ENCODE results near the gene SLC22A31.
A peak's percentile ranks its signal among the peaks of the same experiment; 100 is the strongest.
"Not testable (repeated sequence)": the region's sequence is repeated elsewhere in the genome, so short reads cannot be mapped to it uniquely, and the experiment has no call there.

Gene SLC22A31

GRCh38 chr16:89195521-89196171 is 4.7 kb downstream of the SLC22A31 start:
- Histone ChIP-seq H3K23ac (ENCODE audit: low read length) (no peak overlapping the region), H3K27ac (ENCODE audit: low read depth, low read length) (no peak overlapping the region), H2BK5ac (ENCODE audit: low read length) (no peak overlapping the region), H2BK120ac (ENCODE audit: low read depth, low read length) (no peak overlapping the region), H2BK15ac (replicated peaks; ENCODE audit: low read depth) (no peak overlapping the region), H3K4me1 (ENCODE audit: control insufficient read depth, low read depth, low read length) (no peaks in the 10 kb centered on the region), H3K9ac (ENCODE audit: low read length) (no peak overlapping the region), H2AK5ac (ENCODE audit: low read length) (no peak overlapping the region), H4K8ac (ENCODE audit: low read depth, low read length) (no peak overlapping the region), H3K4me3 (ENCODE audit: low read length) (no peak overlapping the region), H3K36me3 (ENCODE audit: control insufficient read depth, insufficient read depth, low read length) (no peaks in the 10 kb centered on the region), H3K27me3 (ENCODE audit: insufficient read depth, low read length, poor library complexity) (peaks cover under 1% of the 10 kb centered on the region), H3K18ac (ENCODE audit: low read length) (no peak overlapping the region), H3K56ac (ENCODE audit: low read length) (no peak overlapping the region), H3K4me2 (ENCODE audit: low read length) (no peak overlapping the region), H4K5ac (ENCODE audit: low read length) (no peak overlapping the region), H3K79me1 (ENCODE audit: low read length) (no peaks in the 10 kb centered on the region), H3K79me2 (ENCODE audit: control insufficient read depth, insufficient read depth, low read length) (no peaks in the 10 kb centered on the region), H3K4ac (ENCODE audit: low read depth, low read length) (no peak overlapping the region)
- no peak for DNase-seq
- WGBS (ENCODE audit: extremely low coverage, insufficient coverage, low lambda C conversion rate): no CpG with 5 or more reads among the region's 21 CpGs

GRCh38 chr16:89194340-89195311 is 5.7 kb downstream of the SLC22A31 start:
- Histone ChIP-seq H3K56ac (ENCODE audit: low read length) (no peak overlapping the region), H3K4me1 (ENCODE audit: control insufficient read depth, low read depth, low read length) (no peaks in the 10 kb centered on the region), H3K23ac (ENCODE audit: low read length) (no peak overlapping the region), H4K8ac (ENCODE audit: low read depth, low read length) (no peak overlapping the region), H3K18ac (ENCODE audit: low read length) (no peak overlapping the region), H3K27ac (ENCODE audit: low read depth, low read length) (no peak overlapping the region), H3K9ac (ENCODE audit: low read length) (no peak overlapping the region), H3K4ac (ENCODE audit: low read depth, low read length) (no peak overlapping the region), H3K27me3 (ENCODE audit: insufficient read depth, low read length, poor library complexity) (no peaks in the 10 kb centered on the region), H2AK5ac (ENCODE audit: low read length) (no peak overlapping the region), H2BK5ac (ENCODE audit: low read length) (no peak overlapping the region), H3K4me2 (ENCODE audit: low read length) (no peak overlapping the region), H3K79me1 (ENCODE audit: low read length) (no peaks in the 10 kb centered on the region), H2BK15ac (replicated peaks; ENCODE audit: low read depth) (no peak overlapping the region), H3K4me3 (ENCODE audit: low read length) (no peak overlapping the region), H3K79me2 (ENCODE audit: control insufficient read depth, insufficient read depth, low read length) (no peaks in the 10 kb centered on the region), H3K36me3 (ENCODE audit: control insufficient read depth, insufficient read depth, low read length) (no peaks in the 10 kb centered on the region), H4K5ac (ENCODE audit: low read length) (no peak overlapping the region), H2BK120ac (ENCODE audit: low read depth, low read length) (no peak overlapping the region)
- no peak for DNase-seq
- no CpG with 5 or more reads among the region's 45 CpGs for WGBS (ENCODE audit: extremely low coverage, insufficient coverage, low lambda C conversion rate)

- Histone ChIP-seq H2BK120ac (ENCODE audit: low read depth, low read length) (no peak overlapping the region), H3K27ac (ENCODE audit: low read depth, low read length) (no peak overlapping the region), H2BK5ac (ENCODE audit: low read length) (no peak overlapping the region), H3K79me2 (ENCODE audit: control insufficient read depth, insufficient read depth, low read length) (no peaks in the 10 kb centered on the region), H3K9ac (ENCODE audit: low read length) (no peak overlapping the region), H3K4me3 (ENCODE audit: low read length) (no peak overlapping the region), H4K8ac (ENCODE audit: low read depth, low read length) (no peak overlapping the region), H3K27me3 (ENCODE audit: insufficient read depth, low read length, poor library complexity) (no peaks in the 10 kb centered on the region), H2AK5ac (ENCODE audit: low read length) (no peak overlapping the region), H3K79me1 (ENCODE audit: low read length) (no peaks in the 10 kb centered on the region), H3K36me3 (ENCODE audit: control insufficient read depth, insufficient read depth, low read length) (no peaks in the 10 kb centered on the region), H3K18ac (ENCODE audit: low read length) (no peak overlapping the region), H3K4ac (ENCODE audit: low read depth, low read length) (no peak overlapping the region), H3K56ac (ENCODE audit: low read length) (no peak overlapping the region), H3K4me1 (ENCODE audit: control insufficient read depth, low read depth, low read length) (no peaks in the 10 kb centered on the region), H4K5ac (ENCODE audit: low read length) (no peak overlapping the region), H3K23ac (ENCODE audit: low read length) (no peak overlapping the region), H2BK15ac (replicated peaks; ENCODE audit: low read depth) (no peak overlapping the region), H3K4me2 (ENCODE audit: low read length) (no peak overlapping the region)
- no CpG with 5 or more reads among the region's 38 CpGs for WGBS (ENCODE audit: extremely low coverage, insufficient coverage, low lambda C conversion rate)
- no peak for DNase-seq
Observed at GRCh38 chr16:89193576-89194293, 6.6 kb downstream of the SLC22A31 start.

GRCh38 chr16:89192956-89193575 is 7.3 kb downstream of the SLC22A31 start:
- H3K4me1 ChIP-seq (ENCODE audit: control insufficient read depth, low read depth, low read length): no peaks in the 10 kb centered on the region
- H3K9ac ChIP-seq (ENCODE audit: low read length): no peak overlapping the region
- H2BK120ac ChIP-seq (ENCODE audit: low read depth, low read length): no peak overlapping the region
- no peak overlapping the region for H3K18ac ChIP-seq (ENCODE audit: low read length)
- no peak overlapping the region for H2AK5ac ChIP-seq (ENCODE audit: low read length)
- H4K5ac ChIP-seq (ENCODE audit: low read length): no peak overlapping the region
- peak; percentile 91 for DNase-seq
- no CpG with 5 or more reads among the region's 39 CpGs for WGBS (ENCODE audit: extremely low coverage, insufficient coverage, low lambda C conversion rate)
- no peak overlapping the region for H2BK5ac ChIP-seq (ENCODE audit: low read length)
- no peaks in the 10 kb centered on the region for H3K79me2 ChIP-seq (ENCODE audit: control insufficient read depth, insufficient read depth, low read length)
- no peak overlapping the region for H3K56ac ChIP-seq (ENCODE audit: low read length)
- H3K4ac ChIP-seq (ENCODE audit: low read depth, low read length): no peak overlapping the region
- no peaks in the 10 kb centered on the region for H3K27me3 ChIP-seq (ENCODE audit: insufficient read depth, low read length, poor library complexity)
- H3K4me2 ChIP-seq (ENCODE audit: low read length): no peak overlapping the region
- H3K79me1 ChIP-seq (ENCODE audit: low read length): no peaks in the 10 kb centered on the region
- H3K4me3 ChIP-seq (ENCODE audit: low read length): no peak overlapping the region
- H3K23ac ChIP-seq (ENCODE audit: low read length): no peak overlapping the region
- no peak overlapping the region for H2BK15ac ChIP-seq (replicated peaks; ENCODE audit: low read depth)
- H3K27ac ChIP-seq (ENCODE audit: low read depth, low read length): no peak overlapping the region
- H4K8ac ChIP-seq (ENCODE audit: low read depth, low read length): no peak overlapping the region
- H3K36me3 ChIP-seq (ENCODE audit: control insufficient read depth, insufficient read depth, low read length): no peaks in the 10 kb centered on the region

- H2AK5ac ChIP-seq (ENCODE audit: low read length); H2BK15ac ChIP-seq (replicated peaks; ENCODE audit: low read depth); H3K79me2 ChIP-seq (ENCODE audit: control insufficient read depth, insufficient read depth, low read length); H3K36me3 ChIP-seq (ENCODE audit: control insufficient read depth, insufficient read depth, low read length); H3K27ac ChIP-seq (ENCODE audit: low read depth, low read length); H3K4me1 ChIP-seq (ENCODE audit: control insufficient read depth, low read depth, low read length); H3K23ac ChIP-seq (ENCODE audit: low read length); H3K4ac ChIP-seq (ENCODE audit: low read depth, low read length); H4K8ac ChIP-seq (ENCODE audit: low read depth, low read length); H3K18ac ChIP-seq (ENCODE audit: low read length); H2BK5ac ChIP-seq (ENCODE audit: low read length); H3K79me1 ChIP-seq (ENCODE audit: low read length); H3K4me3 ChIP-seq (ENCODE audit: low read length); H3K27me3 ChIP-seq (ENCODE audit: insufficient read depth, low read length, poor library complexity); H4K5ac ChIP-seq (ENCODE audit: low read length); H2BK120ac ChIP-seq (ENCODE audit: low read depth, low read length): not testable (repeated sequence)
- peak overlapping the region; percentile 59 for H3K4me2 ChIP-seq (ENCODE audit: low read length)
- peak; percentile 91 for DNase-seq
- no CpG with 5 or more reads among the region's 63 CpGs for WGBS (ENCODE audit: extremely low coverage, insufficient coverage, low lambda C conversion rate)
- H3K9ac ChIP-seq (ENCODE audit: low read length): peak overlapping the region; percentile 48
- peak overlapping the region; percentile 73 for H3K56ac ChIP-seq (ENCODE audit: low read length)
Observed at GRCh38 chr16:89192186-89192955, 8.0 kb downstream of the SLC22A31 start.

Data from mesendoderm (in vitro differentiated cells).